HL-60/S4 (cell line): ENCODE data around the gene COL9A1.
"Not testable (repeated sequence)": the region's sequence is repeated elsewhere in the genome, so short reads cannot be mapped to it uniquely, and the experiment has no call there.

Experiments
- in situ Hi-C: fragments of 300-500 bp; cut with MboI; formaldehyde crosslinking; loops from 2 replicates; pipeline ENCODE4 v1.14.3; 2022; ENCODE audit warnings: low sequenced_read_pairs

Gene COL9A1

GRCh38 chr6:70303034-70303525 lies at the start of gene COL9A1:
COL9A1 (minus strand) TSS chr6:70303084; CDS start chr6:70302924, 160 bp downstream.
- in situ Hi-C loops: no loop called here

GRCh38 chr6:70351461-70351860 lies 48.6 kb upstream of the COL9A1 start:
- in situ Hi-C loops: no loop called here

GRCh38 chr6:70345619-70346018 lies 42.7 kb upstream of the COL9A1 start:
- in situ Hi-C loops: no loop called here

GRCh38 chr6:70343313-70343712 lies 40.4 kb upstream of the COL9A1 start:
- in situ Hi-C loops: no loop called here

GRCh38 chr6:70339810-70340209 lies 36.9 kb upstream of the COL9A1 start:
- in situ Hi-C loops: not testable (repeated sequence)

- in situ Hi-C loops: no loop called here
These were observed 35.9 kb upstream of the COL9A1 start for GRCh38 chr6:70338775-70339174.

GRCh38 chr6:70337743-70338105 lies 34.8 kb upstream of the COL9A1 start:
- in situ Hi-C loops: no loop called here

GRCh38 chr6:70336996-70337742 lies 34.3 kb upstream of the COL9A1 start:
- in situ Hi-C loops: no loop called here

- in situ Hi-C loops: no loop called here
These were observed 24.2 kb upstream of the COL9A1 start for GRCh38 chr6:70327036-70327435.

GRCh38 chr6:70325009-70325408 lies 22.1 kb upstream of the COL9A1 start:
- in situ Hi-C loops: no loop called here

GRCh38 chr6:70317799-70318198 lies 14.9 kb upstream of the COL9A1 start:
- in situ Hi-C loops: not testable (repeated sequence)

GRCh38 chr6:70315079-70315751 lies 12.3 kb upstream of the COL9A1 start:
- in situ Hi-C loops: no loop called here

GRCh38 chr6:70314296-70314695 lies 11.4 kb upstream of the COL9A1 start:
- in situ Hi-C loops: no loop called here

GRCh38 chr6:70312165-70312745 lies 9.4 kb upstream of the COL9A1 start:
- in situ Hi-C loops: no loop called here

GRCh38 chr6:70310063-70310694 lies 7.3 kb upstream of the COL9A1 start:
- in situ Hi-C loops: no loop called here

- in situ Hi-C loops: no loop called here
These were observed 6.4 kb upstream of the COL9A1 start for GRCh38 chr6:70309243-70309642.

- in situ Hi-C loops: not testable (repeated sequence)
These were observed 5.3 kb upstream of the COL9A1 start for GRCh38 chr6:70308142-70308541.

GRCh38 chr6:70307008-70307407 lies 4.1 kb upstream of the COL9A1 start:
- in situ Hi-C loops: no loop called here

GRCh38 chr6:70304616-70305015 lies 1.7 kb upstream of the COL9A1 start:
- in situ Hi-C loops: no loop called here

GRCh38 chr6:70299456-70299855 lies 3.4 kb downstream of the COL9A1 start:
- in situ Hi-C loops: no loop called here

- in situ Hi-C loops: no loop called here
These were observed 4.8 kb downstream of the COL9A1 start for GRCh38 chr6:70298068-70298467.
